ENCODE measurements around the gene ACAP2.
"Not testable (repeated sequence)": the region's sequence is repeated elsewhere in the genome, so short reads cannot be mapped to it uniquely, and the experiment has no call there.

Gene ACAP2

DNA sequence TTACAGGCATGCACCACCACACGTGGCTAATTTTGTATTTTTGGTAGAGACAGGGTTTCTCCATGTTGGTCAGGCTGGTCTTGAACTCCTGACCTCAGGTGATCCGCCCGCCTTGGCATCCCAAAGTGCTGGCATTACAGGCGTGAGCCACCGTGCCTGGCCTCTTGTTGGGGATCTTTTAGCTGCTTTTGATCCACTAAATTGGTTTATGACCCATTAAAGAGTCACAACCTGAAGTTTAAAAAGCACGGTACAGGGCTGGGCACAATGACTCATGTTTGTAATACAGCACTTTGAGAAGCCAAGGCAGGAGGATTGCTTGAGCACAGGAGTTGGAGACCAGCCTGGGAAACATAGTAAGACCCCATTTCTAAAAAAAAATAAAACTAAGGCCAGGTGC is 20.1 kb upstream of the ACAP2 start:
- H2BK5ac ChIP-seq (ENCODE audit: low read depth, low read length, poor library complexity, severe bottlenecking); H4K91ac ChIP-seq (ENCODE audit: low read length); H3K9me3 ChIP-seq (ENCODE audit: control insufficient read depth, low read length); H3K36me3 ChIP-seq (ENCODE audit: control insufficient read depth in 1 of 2, insufficient read depth in 2 of 2, low read depth in 1 of 2, low read length in 2 of 2); H3K9ac ChIP-seq (ENCODE audit: low read length); H2AK5ac ChIP-seq (ENCODE audit: low read length, severe bottlenecking); H3K4me3 ChIP-seq (ENCODE audit: insufficient read depth in 1 of 2, low read depth in 1 of 2, low read length in 2 of 2); H4K8ac ChIP-seq (ENCODE audit: low read length); H3K18ac ChIP-seq (ENCODE audit: low read depth in 1 of 2, low read length in 2 of 2); H3K79me1 ChIP-seq (replicated peaks; ENCODE audit: low read length, poor library complexity, severe bottlenecking); H3K27me3 ChIP-seq (ENCODE audit: control insufficient read depth in 1 of 2, insufficient read depth in 1 of 2, low read length in 2 of 2); H3K23ac ChIP-seq (ENCODE audit: low read length in 2 of 2); H3K14ac ChIP-seq (ENCODE audit: low read length in 2 of 2); H2BK120ac ChIP-seq (ENCODE audit: low read depth, low read length); H3K4me2 ChIP-seq (ENCODE audit: low read length, poor library complexity, severe bottlenecking); DNase-seq; H2BK15ac ChIP-seq (ENCODE audit: low read depth, poor library complexity, severe bottlenecking); H3K27ac ChIP-seq (ENCODE audit: low read length, poor library complexity, severe bottlenecking); H3K4me1 ChIP-seq (ENCODE audit: control insufficient read depth, insufficient read depth, low read depth, low read length); H3K4ac ChIP-seq (ENCODE audit: low read depth in 1 of 2, low read length in 2 of 2); H2BK12ac ChIP-seq (ENCODE audit: low read length in 2 of 2); H2AFZ ChIP-seq (ENCODE audit: low read depth, low read length): not testable (repeated sequence)
- 87% methylated on average over 6 of the region's 6 CpGs for WGBS

GRCh38 chr3:195462308-195462610 is 19.4 kb upstream of the ACAP2 start:
- Histone ChIP-seq H3K27me3 (ENCODE audit: control insufficient read depth in 1 of 2, insufficient read depth in 1 of 2, low read length in 2 of 2) (no peaks in the 10 kb centered on the region), H3K14ac (ENCODE audit: low read length in 2 of 2) (no peak overlapping the region), H2AFZ (ENCODE audit: low read depth, low read length) (no peak overlapping the region), H3K4ac (ENCODE audit: low read depth in 1 of 2, low read length in 2 of 2) (no peak overlapping the region), H3K79me1 (replicated peaks; ENCODE audit: low read length, poor library complexity, severe bottlenecking) (no peaks in the 10 kb centered on the region), H3K4me3 (ENCODE audit: insufficient read depth in 1 of 2, low read depth in 1 of 2, low read length in 2 of 2) (no peak overlapping the region), H3K4me1 (ENCODE audit: control insufficient read depth, insufficient read depth, low read depth, low read length) (peaks cover 2% of the 10 kb centered on the region), H2BK15ac (ENCODE audit: low read depth, poor library complexity, severe bottlenecking) (no peak overlapping the region), H2BK12ac (ENCODE audit: low read length in 2 of 2) (no peak overlapping the region), H3K9me3 (ENCODE audit: control insufficient read depth, low read length) (no peaks in the 10 kb centered on the region), H3K36me3 (ENCODE audit: control insufficient read depth in 1 of 2, insufficient read depth in 2 of 2, low read depth in 1 of 2, low read length in 2 of 2) (no peaks in the 10 kb centered on the region), H2BK5ac (ENCODE audit: low read depth, low read length, poor library complexity, severe bottlenecking) (no peak overlapping the region), H3K18ac (ENCODE audit: low read depth in 1 of 2, low read length in 2 of 2) (no peak overlapping the region), H2AK5ac (ENCODE audit: low read length, severe bottlenecking) (no peak overlapping the region), H3K27ac (ENCODE audit: low read length, poor library complexity, severe bottlenecking) (no peak overlapping the region), H4K91ac (ENCODE audit: low read length) (no peak overlapping the region), H3K4me2 (ENCODE audit: low read length, poor library complexity, severe bottlenecking) (no peak overlapping the region), H3K9ac (ENCODE audit: low read length) (no peak overlapping the region), H2BK120ac (ENCODE audit: low read depth, low read length) (no peak overlapping the region), H4K8ac (ENCODE audit: low read length) (no peak overlapping the region), H3K23ac (ENCODE audit: low read length in 2 of 2) (no peak overlapping the region)
- WGBS = 79% methylated on average over 2 of the region's 3 CpGs
- no peak for DNase-seq

DNA sequence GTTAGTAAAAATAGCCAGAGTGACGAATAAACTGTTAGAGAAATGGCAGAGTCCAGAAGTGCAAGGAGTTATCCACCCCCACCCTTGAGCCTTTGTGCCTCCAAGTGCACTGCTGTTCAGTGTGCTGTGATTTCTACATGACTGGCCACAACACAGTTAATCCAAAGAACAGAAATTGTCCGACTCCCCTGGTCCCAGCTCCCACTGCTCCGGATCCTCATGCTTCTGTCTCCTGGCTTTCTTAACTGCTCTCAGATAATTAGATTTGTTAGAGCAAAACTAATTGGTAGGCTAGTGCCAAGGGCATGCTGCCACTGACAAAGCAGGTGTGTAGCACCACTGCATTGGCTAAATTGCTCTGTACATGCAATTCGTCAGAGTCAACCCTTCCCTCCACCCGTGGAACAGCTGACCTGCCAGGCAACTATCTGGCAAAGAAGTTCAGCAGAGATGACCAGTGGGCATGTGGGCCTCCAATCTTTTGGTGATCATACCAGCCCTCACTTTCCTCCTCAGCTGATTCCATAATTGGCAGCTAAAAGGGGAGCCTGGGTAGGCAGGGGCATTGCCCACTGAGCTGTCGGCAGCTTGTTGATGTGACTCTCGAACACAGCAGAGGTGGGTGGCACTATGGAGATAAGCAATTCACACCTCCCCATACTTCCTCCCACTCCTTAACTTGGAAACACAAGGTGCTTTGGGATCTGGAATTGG is 18.9 kb upstream of the ACAP2 start:
- Histone ChIP-seq H2BK5ac (ENCODE audit: low read depth, low read length, poor library complexity, severe bottlenecking) (no peak overlapping the region), H2BK120ac (ENCODE audit: low read depth, low read length) (no peak overlapping the region), H2BK12ac (ENCODE audit: low read length in 2 of 2) (no peak overlapping the region), H3K36me3 (ENCODE audit: control insufficient read depth in 1 of 2, insufficient read depth in 2 of 2, low read depth in 1 of 2, low read length in 2 of 2) (no peaks in the 10 kb centered on the region), H3K14ac (ENCODE audit: low read length in 2 of 2) (no peak overlapping the region), H3K9ac (ENCODE audit: low read length) (no peak overlapping the region), H3K9me3 (ENCODE audit: control insufficient read depth, low read length) (no peaks in the 10 kb centered on the region), H3K27me3 (ENCODE audit: control insufficient read depth in 1 of 2, insufficient read depth in 1 of 2, low read length in 2 of 2) (no peaks in the 10 kb centered on the region), H3K4me2 (ENCODE audit: low read length, poor library complexity, severe bottlenecking) (no peak overlapping the region), H4K8ac (ENCODE audit: low read length) (no peak overlapping the region), H3K4me1 (ENCODE audit: control insufficient read depth, insufficient read depth, low read depth, low read length) (peaks cover 2% of the 10 kb centered on the region), H3K23ac (ENCODE audit: low read length in 2 of 2) (no peak overlapping the region), H3K4ac (ENCODE audit: low read depth in 1 of 2, low read length in 2 of 2) (no peak overlapping the region), H3K4me3 (ENCODE audit: insufficient read depth in 1 of 2, low read depth in 1 of 2, low read length in 2 of 2) (peak overlapping the region in 1 of 2 experiments; percentile 5), H3K27ac (ENCODE audit: low read length, poor library complexity, severe bottlenecking) (no peak overlapping the region), H2AFZ (ENCODE audit: low read depth, low read length) (no peak overlapping the region), H2AK5ac (ENCODE audit: low read length, severe bottlenecking) (no peak overlapping the region), H3K79me1 (replicated peaks; ENCODE audit: low read length, poor library complexity, severe bottlenecking) (no peaks in the 10 kb centered on the region), H4K91ac (ENCODE audit: low read length) (no peak overlapping the region), H2BK15ac (ENCODE audit: low read depth, poor library complexity, severe bottlenecking) (no peak overlapping the region), H3K18ac (ENCODE audit: low read depth in 1 of 2, low read length in 2 of 2) (no peak overlapping the region)
- 78% methylated on average over 7 of the region's 7 CpGs for WGBS
- no peak for DNase-seq

DNA sequence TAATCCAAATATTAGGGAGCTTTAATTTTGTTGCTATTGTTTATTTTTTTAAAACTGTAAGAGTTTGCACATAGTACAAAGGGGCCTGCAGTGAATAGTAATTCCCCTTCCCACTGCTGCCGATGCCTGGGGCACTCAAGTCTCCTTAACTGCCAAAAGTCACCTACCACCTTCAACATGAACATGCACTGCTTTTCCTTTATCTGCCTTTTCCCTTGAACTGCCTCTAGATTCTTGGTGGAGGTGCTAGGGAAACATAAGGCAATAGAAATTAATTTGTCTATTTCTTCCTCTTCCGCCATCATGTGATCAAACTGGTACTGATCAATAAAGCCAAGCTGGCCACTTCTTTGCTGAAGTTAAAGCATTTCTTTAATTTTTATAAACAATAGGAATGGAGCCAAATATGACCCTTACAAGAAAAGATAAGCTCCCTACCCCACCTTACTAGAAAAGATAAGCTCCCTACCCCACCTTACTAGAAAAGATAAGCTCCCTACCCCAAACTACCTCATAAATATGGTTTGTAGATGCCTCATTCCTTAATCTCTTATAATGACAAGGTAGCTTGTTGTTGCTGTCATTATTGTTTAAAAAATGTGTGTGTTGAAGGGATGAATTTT is 17.4 kb upstream of the ACAP2 start:
- no peak overlapping the region for H2BK15ac ChIP-seq (ENCODE audit: low read depth, poor library complexity, severe bottlenecking)
- no peak for DNase-seq

More for the DNA sequence above, 17.4 kb upstream of the ACAP2 start:
- H3K23ac ChIP-seq (ENCODE audit: low read length in 2 of 2) = no peak overlapping the region
- H2AK5ac ChIP-seq (ENCODE audit: low read length, severe bottlenecking) = no peak overlapping the region
- no peak overlapping the region for H2BK12ac ChIP-seq (ENCODE audit: low read length in 2 of 2)
- no peak overlapping the region for H4K8ac ChIP-seq (ENCODE audit: low read length)
- no peak overlapping the region for H4K91ac ChIP-seq (ENCODE audit: low read length)
- H3K4ac ChIP-seq (ENCODE audit: low read depth in 1 of 2, low read length in 2 of 2) = no peak overlapping the region
- H3K36me3 ChIP-seq (ENCODE audit: control insufficient read depth in 1 of 2, insufficient read depth in 2 of 2, low read depth in 1 of 2, low read length in 2 of 2) = no peaks in the 10 kb centered on the region
- no peak overlapping the region for H3K18ac ChIP-seq (ENCODE audit: low read depth in 1 of 2, low read length in 2 of 2)
- no peaks in the 10 kb centered on the region for H3K79me1 ChIP-seq (replicated peaks; ENCODE audit: low read length, poor library complexity, severe bottlenecking)
- H2BK5ac ChIP-seq (ENCODE audit: low read depth, low read length, poor library complexity, severe bottlenecking) = no peak overlapping the region
- WGBS = 94% methylated on average over 2 of the region's 2 CpGs
- no peak overlapping the region for H3K4me3 ChIP-seq (ENCODE audit: insufficient read depth in 1 of 2, low read depth in 1 of 2, low read length in 2 of 2)
- no peak overlapping the region for H3K14ac ChIP-seq (ENCODE audit: low read length in 2 of 2)
- H3K9me3 ChIP-seq (ENCODE audit: control insufficient read depth, low read length) = no peaks in the 10 kb centered on the region
- no peak overlapping the region for H3K27ac ChIP-seq (ENCODE audit: low read length, poor library complexity, severe bottlenecking)
- H3K27me3 ChIP-seq (ENCODE audit: control insufficient read depth in 1 of 2, insufficient read depth in 1 of 2, low read length in 2 of 2) = no peaks in the 10 kb centered on the region
- H2BK120ac ChIP-seq (ENCODE audit: low read depth, low read length) = no peak overlapping the region
- no peak overlapping the region for H3K9ac ChIP-seq (ENCODE audit: low read length)
- no peak overlapping the region for H3K4me2 ChIP-seq (ENCODE audit: low read length, poor library complexity, severe bottlenecking)
- peaks cover 2% of the 10 kb centered on the region for H3K4me1 ChIP-seq (ENCODE audit: control insufficient read depth, insufficient read depth, low read depth, low read length)
- no peak overlapping the region for H2AFZ ChIP-seq (ENCODE audit: low read depth, low read length)

All from mesenchymal stem cell (in vitro differentiated cells and primary cell).